Parathyroid adenoma (tissue), 2 donors: ENCODE measurements around the gene DSG2.

Experiments
- H2AFZ ChIP-seq: fragments of 300-600 bp; sonication (generic); one replicate; pipeline ENCODE4 v1.7.0; 2017; ENCODE audit warnings: antibody characterized with exemption, mild to moderate bottlenecking
- H3K27ac ChIP-seq: fragments of 300-600 bp; sonication (generic); one replicate; pipeline ENCODE4 v1.7.0; 2017
- H3K27me3 ChIP-seq: fragments of 300-600 bp; sonication (generic); one replicate; pipeline ENCODE4 v1.7.0; 2017; ENCODE audit warnings: low read length; ENCODE audit not compliant: control insufficient read depth, insufficient read depth
- H3K36me3 ChIP-seq: fragments of 300-600 bp; sonication (generic); one replicate; pipeline ENCODE4 v1.7.0; 2017; ENCODE audit warnings: low read length; ENCODE audit not compliant: control insufficient read depth, insufficient read depth
- H3K4me1 ChIP-seq: fragments of 300-600 bp; sonication (generic); one replicate; pipeline ENCODE4 v1.7.0; 2017; ENCODE audit warnings: control low read depth
- H3K4me2 ChIP-seq: fragments of 300-600 bp; sonication (generic); one replicate; pipeline ENCODE4 v1.7.0; 2017; ENCODE audit warnings: low read length
- H3K4me3 ChIP-seq: fragments of 300-600 bp; sonication (generic); one replicate; pipeline ENCODE4 v1.7.0; 2017; ENCODE audit warnings: low read depth, low read length
- H3K79me2 ChIP-seq: fragments of 300-600 bp; sonication (generic); one replicate; pipeline ENCODE4 v1.7.0; 2017; ENCODE audit warnings: control low read depth
- H3K9ac ChIP-seq: fragments of 300-600 bp; sonication (generic); one replicate; pipeline ENCODE4 v1.7.0; 2017; ENCODE audit warnings: mild to moderate bottlenecking
- H3K9me3 ChIP-seq: fragments of 300-600 bp; sonication (generic); one replicate; pipeline ENCODE4 v1.7.0; 2017; ENCODE audit warnings: low read length; ENCODE audit not compliant: control insufficient read depth
- TF ChIP-seq, protein P1 (sequence below): fragments of 300-600 bp; sonication (generic); IDR thresholded peaks from one replicate; pipeline ENCODE4 v1.7.0; 2017; ENCODE audit warnings: antibody characterized with exemption, mild to moderate bottlenecking
- donor health status: primary hyperparathyroidism.

The DSG2 gene

DNA sequence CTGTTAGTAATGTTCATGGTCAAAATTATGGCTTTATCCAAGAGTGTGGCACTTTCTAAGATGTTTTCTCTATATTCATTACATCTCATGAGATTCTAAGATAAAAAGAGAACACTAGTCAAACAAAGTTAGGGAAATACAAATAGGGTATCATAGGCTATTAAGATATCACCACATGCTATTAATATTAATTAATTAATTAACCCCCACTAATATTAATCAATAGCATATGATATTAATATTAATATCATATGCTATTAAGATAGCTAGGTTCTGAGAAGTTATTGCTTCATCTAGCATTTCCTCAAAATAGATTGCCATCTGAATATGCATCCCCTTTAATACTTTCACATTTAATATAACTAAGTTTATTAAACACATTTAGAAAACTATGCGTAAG lies 28.3 kb upstream of the DSG2 start:
- Histone ChIP-seq H3K79me2 (no peaks in the 10 kb centered on the region), H3K36me3 (no peaks in the 10 kb centered on the region), H3K4me2 (no peak overlapping the region), H3K9me3 (no peaks in the 10 kb centered on the region), H2AFZ (no peak overlapping the region), H3K9ac (no peak overlapping the region), H3K27me3 (no peaks in the 10 kb centered on the region), H3K4me3 (no peak overlapping the region), H3K4me1 (no peaks in the 10 kb centered on the region), H3K27ac (no peak overlapping the region)
- TF ChIP-seq, protein P1, sequence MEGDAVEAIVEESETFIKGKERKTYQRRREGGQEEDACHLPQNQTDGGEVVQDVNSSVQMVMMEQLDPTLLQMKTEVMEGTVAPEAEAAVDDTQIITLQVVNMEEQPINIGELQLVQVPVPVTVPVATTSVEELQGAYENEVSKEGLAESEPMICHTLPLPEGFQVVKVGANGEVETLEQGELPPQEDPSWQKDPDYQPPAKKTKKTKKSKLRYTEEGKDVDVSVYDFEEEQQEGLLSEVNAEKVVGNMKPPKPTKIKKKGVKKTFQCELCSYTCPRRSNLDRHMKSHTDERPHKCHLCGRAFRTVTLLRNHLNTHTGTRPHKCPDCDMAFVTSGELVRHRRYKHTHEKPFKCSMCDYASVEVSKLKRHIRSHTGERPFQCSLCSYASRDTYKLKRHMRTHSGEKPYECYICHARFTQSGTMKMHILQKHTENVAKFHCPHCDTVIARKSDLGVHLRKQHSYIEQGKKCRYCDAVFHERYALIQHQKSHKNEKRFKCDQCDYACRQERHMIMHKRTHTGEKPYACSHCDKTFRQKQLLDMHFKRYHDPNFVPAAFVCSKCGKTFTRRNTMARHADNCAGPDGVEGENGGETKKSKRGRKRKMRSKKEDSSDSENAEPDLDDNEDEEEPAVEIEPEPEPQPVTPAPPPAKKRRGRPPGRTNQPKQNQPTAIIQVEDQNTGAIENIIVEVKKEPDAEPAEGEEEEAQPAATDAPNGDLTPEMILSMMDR = no peak

DNA sequence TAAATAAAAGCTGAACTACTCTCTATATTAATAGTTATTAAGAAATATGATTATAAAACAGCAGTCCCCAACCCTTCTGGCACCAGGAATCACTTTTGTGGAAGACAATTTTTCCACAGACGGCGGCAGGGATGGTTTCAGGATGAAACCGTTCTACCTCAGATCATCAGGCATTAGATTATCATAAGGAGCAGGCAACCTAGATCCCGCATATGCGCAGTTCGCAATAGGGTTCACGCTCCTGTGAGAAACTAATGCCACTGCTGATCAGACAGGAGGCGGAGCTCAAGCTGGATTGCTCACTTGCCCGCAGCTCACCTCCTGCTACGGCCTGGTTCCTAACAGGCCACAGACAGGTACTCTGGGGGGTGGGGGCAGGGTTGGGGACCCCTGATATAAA lies 19.3 kb upstream of the DSG2 start:
- Histone ChIP-seq H3K36me3 (no peaks in the 10 kb centered on the region), H3K79me2 (no peaks in the 10 kb centered on the region), H2AFZ (no peak overlapping the region), H3K4me3 (no peak overlapping the region), H3K4me1 (no peaks in the 10 kb centered on the region), H3K9me3 (no peaks in the 10 kb centered on the region), H3K27me3 (no peaks in the 10 kb centered on the region), H3K9ac (no peak overlapping the region), H3K4me2 (no peak overlapping the region), H3K27ac (no peak overlapping the region)
- TF ChIP-seq, protein P1 = no peak

DNA sequence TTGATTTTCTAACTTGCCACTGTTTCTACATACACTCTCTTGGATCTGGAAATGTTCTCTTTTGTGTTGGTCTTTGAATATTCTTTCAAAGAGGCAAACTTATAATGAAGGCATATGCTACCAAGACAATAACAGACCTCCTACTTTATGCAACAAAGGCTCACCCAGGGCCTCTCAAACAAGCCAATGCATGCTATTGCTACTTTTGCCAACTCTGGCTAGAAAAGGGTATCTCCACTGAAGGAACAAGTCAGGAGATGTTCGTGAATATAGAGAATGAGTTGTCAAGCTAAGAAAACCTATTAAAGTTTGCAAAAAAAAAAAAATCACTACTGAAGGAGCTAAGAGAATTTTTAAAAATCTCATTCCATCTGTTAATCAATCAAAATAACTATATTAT lies 15.9 kb upstream of the DSG2 start:
- Histone ChIP-seq H3K9ac (no peak overlapping the region), H3K4me1 (no peaks in the 10 kb centered on the region), H3K27ac (no peak overlapping the region), H3K79me2 (no peaks in the 10 kb centered on the region), H2AFZ (no peak overlapping the region), H3K27me3 (no peaks in the 10 kb centered on the region), H3K4me2 (no peak overlapping the region), H3K9me3 (no peaks in the 10 kb centered on the region), H3K36me3 (no peaks in the 10 kb centered on the region), H3K4me3 (no peak overlapping the region)
- TF ChIP-seq, protein P1 = no peak

DNA sequence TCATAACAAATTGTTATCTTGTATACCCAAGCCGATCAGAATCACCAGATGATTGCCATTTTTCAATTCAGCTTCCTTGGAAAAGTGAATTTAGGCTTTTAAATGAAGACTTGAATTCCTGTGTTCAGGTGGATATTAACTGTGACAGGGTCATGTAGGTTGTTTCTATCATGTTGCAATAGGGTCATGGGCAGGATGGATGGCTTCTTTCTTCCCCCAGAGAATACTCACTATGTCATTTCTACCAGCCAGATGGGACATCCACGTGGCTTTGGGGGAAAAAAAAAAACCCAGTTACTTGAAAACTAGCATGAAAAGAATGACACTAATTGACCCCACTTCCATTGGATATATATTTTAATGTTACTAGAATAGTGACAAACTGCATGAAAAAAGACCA lies 14.6 kb upstream of the DSG2 start:
- Histone ChIP-seq H3K27me3 (no peaks in the 10 kb centered on the region), H3K79me2 (no peaks in the 10 kb centered on the region), H3K27ac (no peak overlapping the region), H3K4me3 (no peak overlapping the region), H3K4me2 (no peak overlapping the region), H3K9me3 (no peaks in the 10 kb centered on the region), H2AFZ (no peak overlapping the region), H3K4me1 (no peaks in the 10 kb centered on the region), H3K9ac (no peak overlapping the region), H3K36me3 (no peaks in the 10 kb centered on the region)
- TF ChIP-seq, protein P1 = no peak

DNA sequence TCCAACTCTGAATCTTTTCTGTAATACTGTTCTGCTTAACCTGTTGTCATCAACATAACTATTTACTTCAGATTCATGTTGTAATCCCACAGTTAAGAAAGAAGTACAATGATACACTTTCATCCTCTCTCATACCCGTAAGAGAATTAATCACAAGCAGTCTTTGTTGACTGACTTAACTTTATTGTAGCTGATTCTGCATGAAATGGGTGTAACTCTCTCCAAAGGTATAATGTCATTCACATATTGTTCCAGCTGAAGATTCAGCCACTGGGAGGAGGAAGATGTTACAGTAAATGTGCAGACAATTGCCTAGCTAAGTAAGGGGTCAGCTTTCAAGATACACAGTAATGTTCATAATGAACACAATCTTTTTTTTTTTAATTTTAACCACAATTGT lies 13.5 kb upstream of the DSG2 start:
- Histone ChIP-seq H3K79me2 (no peaks in the 10 kb centered on the region), H3K4me3 (no peak overlapping the region), H3K36me3 (no peaks in the 10 kb centered on the region), H3K9me3 (no peaks in the 10 kb centered on the region), H3K9ac (no peak overlapping the region), H3K4me2 (no peak overlapping the region), H3K27ac (no peak overlapping the region), H2AFZ (no peak overlapping the region), H3K27me3 (no peaks in the 10 kb centered on the region), H3K4me1 (no peaks in the 10 kb centered on the region)
- TF ChIP-seq, protein P1 = no peak
